Osteoblast (primary cell): Measurements from ENCODE around the gene CAMTA1. TPM values are rescaled to one million over a fixed set of nuclear protein-coding genes. Genes with fewer than 3 reads are reported as not detected.

ENCODE experiments used
- DNase-seq: peaks from one replicate; pipeline ENCODE4 v3.0.0; 2011; ENCODE audit warnings: low spot score, mixed read lengths; ENCODE audit not compliant: insufficient read length; ENCODE audit errors: missing footprints
- H2AFZ ChIP-seq: 2 replicates; pipeline ENCODE4 v1.6.0; 2011; ENCODE audit warnings: mild to moderate bottlenecking, low read length
- H3K27ac ChIP-seq: 2 replicates; pipeline ENCODE4 v1.5.1; 2011; ENCODE audit warnings: mild to moderate bottlenecking, low read depth, low read length, moderate library complexity
- H3K27me3 ChIP-seq: 2 replicates; pipeline ENCODE4 v1.6.0; 2012; ENCODE audit warnings: mild to moderate bottlenecking, control low read depth, inconsistent platforms, low read length, moderate library complexity; ENCODE audit not compliant: insufficient read depth
- H3K36me3 ChIP-seq: 2 replicates; pipeline ENCODE4 v1.5.1; 2011; ENCODE audit warnings: mild to moderate bottlenecking, low read length, control low read depth, moderate library complexity; ENCODE audit not compliant: insufficient read depth
- H3K4me1 ChIP-seq: 2 replicates; pipeline ENCODE4 v1.5.1; 2011; ENCODE audit warnings: mild to moderate bottlenecking, low read length, control low read depth, moderate library complexity; ENCODE audit not compliant: insufficient read depth
- H3K4me2 ChIP-seq: 2 replicates; pipeline ENCODE4 v1.6.0; 2011; ENCODE audit warnings: mild to moderate bottlenecking, low read length; ENCODE audit not compliant: insufficient read depth
- H3K4me3 ChIP-seq: fragments of 200-600 bp; sonication (generic); 3 replicates; pipeline ENCODE4 v1.5.1; 2012; ENCODE audit warnings: mild to moderate bottlenecking, low read length, inconsistent platforms; ENCODE audit not compliant: insufficient read depth
- H3K79me2 ChIP-seq: 2 replicates; pipeline ENCODE4 v1.6.0; 2012; ENCODE audit warnings: mild to moderate bottlenecking, low read length, control low read depth, inconsistent platforms; ENCODE audit not compliant: insufficient read depth
- H3K9me3 ChIP-seq: 2 replicates; pipeline ENCODE4 v1.5.1; 2011; ENCODE audit warnings: low read depth, low read length, control low read depth
- H4K20me1 ChIP-seq: 2 replicates; pipeline ENCODE4 v1.6.0; 2012; ENCODE audit warnings: mild to moderate bottlenecking, low read length, control low read depth; ENCODE audit not compliant: insufficient read depth
- total RNA-seq: library from RNA; depleted of rRNA; stranded (reverse); fragments of >200 nt; gene quantifications from 2 replicates; pipeline ENCODE4 v1.2.3, GENCODE V29; 2012
- TF ChIP-seq, protein P1 (sequence below): IDR thresholded peaks from 2 replicates; pipeline ENCODE4 v1.5.1; 2011; ENCODE audit warnings: mild to moderate bottlenecking, low read depth, low read length, moderate library complexity; ENCODE audit errors: extremely low read depth

The CAMTA1 gene
- total RNA-seq, 1 donor = 47.4 TPM

DNA sequence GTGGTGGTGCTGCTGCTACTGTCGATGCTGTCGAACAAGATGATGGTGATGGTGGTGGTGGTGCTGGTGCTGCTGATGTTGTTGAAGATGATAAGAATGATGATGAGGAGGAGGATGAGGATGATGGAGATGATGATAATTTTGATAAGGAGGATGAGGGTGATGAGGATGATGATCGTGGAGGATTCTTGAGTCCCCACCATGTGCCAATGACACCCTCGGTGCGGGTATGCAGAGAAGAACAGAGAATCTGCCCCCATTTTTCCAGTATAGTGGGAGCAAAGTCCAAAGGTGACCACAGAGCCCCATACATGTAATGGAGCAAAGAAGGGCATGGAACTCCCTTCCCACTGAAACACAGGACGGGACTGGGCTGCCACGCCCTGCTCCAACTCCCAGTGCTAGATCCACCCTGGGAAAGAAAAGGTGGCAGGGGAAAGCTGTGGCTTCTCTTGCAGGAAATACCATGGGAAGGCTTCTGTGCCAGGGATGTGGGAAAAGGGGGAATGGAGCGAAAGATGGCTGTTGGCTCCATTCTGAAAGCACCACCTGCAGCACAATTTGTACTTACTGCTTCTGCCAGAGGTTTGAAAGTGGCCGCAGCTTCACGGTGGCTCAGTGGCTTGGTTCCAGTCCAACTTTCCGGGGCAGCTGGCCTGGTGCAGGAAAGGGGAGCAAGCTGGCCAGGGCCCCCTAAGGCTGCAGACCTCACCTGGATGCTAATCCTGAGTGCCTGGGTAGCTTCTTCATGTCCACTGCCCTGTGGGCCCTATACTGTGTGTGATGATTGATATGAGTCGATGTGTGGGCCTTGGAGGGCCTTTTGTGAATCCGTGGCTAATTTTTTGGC is 598.6 kb downstream of the CAMTA1 start:
- H3K27me3 ChIP-seq = no peaks in the 10 kb centered on the region
- H4K20me1 ChIP-seq = no peaks in the 10 kb centered on the region
- TF ChIP-seq, protein P1, sequence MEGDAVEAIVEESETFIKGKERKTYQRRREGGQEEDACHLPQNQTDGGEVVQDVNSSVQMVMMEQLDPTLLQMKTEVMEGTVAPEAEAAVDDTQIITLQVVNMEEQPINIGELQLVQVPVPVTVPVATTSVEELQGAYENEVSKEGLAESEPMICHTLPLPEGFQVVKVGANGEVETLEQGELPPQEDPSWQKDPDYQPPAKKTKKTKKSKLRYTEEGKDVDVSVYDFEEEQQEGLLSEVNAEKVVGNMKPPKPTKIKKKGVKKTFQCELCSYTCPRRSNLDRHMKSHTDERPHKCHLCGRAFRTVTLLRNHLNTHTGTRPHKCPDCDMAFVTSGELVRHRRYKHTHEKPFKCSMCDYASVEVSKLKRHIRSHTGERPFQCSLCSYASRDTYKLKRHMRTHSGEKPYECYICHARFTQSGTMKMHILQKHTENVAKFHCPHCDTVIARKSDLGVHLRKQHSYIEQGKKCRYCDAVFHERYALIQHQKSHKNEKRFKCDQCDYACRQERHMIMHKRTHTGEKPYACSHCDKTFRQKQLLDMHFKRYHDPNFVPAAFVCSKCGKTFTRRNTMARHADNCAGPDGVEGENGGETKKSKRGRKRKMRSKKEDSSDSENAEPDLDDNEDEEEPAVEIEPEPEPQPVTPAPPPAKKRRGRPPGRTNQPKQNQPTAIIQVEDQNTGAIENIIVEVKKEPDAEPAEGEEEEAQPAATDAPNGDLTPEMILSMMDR = no peak
- H3K36me3 ChIP-seq = no peaks in the 10 kb centered on the region
- no peak overlapping the region for H3K4me3 ChIP-seq
- H3K9me3 ChIP-seq = no peaks in the 10 kb centered on the region
- no peak overlapping the region for H3K4me2 ChIP-seq
- H3K79me2 ChIP-seq = no peaks in the 10 kb centered on the region
- no peak overlapping the region for H2AFZ ChIP-seq
- no peak for DNase-seq
- H3K27ac ChIP-seq = no peak overlapping the region
- H3K4me1 ChIP-seq = peaks cover 14% of the 10 kb centered on the region

DNA sequence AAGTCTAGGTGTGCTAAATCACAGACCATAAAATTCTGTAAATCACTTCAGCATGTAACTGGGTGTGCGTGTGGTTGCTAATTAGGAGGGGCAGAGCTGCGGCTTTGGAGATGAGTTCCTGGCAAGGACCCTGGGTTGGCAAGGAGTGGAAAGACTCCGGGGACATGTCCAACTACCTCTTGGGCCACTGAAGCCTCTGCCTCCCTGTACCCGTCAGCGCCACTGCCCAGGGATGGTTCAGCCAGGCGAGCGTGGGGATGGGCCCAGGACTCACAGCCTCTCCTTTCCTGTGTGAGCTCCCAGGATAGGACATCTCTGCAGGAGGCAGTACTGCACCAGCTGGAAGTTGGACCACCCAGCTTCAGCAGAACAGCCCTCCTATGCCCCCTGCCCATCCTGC is 599.4 kb downstream of the CAMTA1 start:
- Histone ChIP-seq H3K79me2 (no peaks in the 10 kb centered on the region), H3K36me3 (no peaks in the 10 kb centered on the region), H3K27me3 (no peaks in the 10 kb centered on the region), H3K4me2 (no peak overlapping the region), H3K4me3 (no peak overlapping the region), H3K27ac (no peak overlapping the region), H3K4me1 (peaks cover 16% of the 10 kb centered on the region), H3K9me3 (no peaks in the 10 kb centered on the region), H2AFZ (no peak overlapping the region), H4K20me1 (no peaks in the 10 kb centered on the region)
- TF ChIP-seq, protein P1 = no peak
- DNase-seq = no peak

DNA sequence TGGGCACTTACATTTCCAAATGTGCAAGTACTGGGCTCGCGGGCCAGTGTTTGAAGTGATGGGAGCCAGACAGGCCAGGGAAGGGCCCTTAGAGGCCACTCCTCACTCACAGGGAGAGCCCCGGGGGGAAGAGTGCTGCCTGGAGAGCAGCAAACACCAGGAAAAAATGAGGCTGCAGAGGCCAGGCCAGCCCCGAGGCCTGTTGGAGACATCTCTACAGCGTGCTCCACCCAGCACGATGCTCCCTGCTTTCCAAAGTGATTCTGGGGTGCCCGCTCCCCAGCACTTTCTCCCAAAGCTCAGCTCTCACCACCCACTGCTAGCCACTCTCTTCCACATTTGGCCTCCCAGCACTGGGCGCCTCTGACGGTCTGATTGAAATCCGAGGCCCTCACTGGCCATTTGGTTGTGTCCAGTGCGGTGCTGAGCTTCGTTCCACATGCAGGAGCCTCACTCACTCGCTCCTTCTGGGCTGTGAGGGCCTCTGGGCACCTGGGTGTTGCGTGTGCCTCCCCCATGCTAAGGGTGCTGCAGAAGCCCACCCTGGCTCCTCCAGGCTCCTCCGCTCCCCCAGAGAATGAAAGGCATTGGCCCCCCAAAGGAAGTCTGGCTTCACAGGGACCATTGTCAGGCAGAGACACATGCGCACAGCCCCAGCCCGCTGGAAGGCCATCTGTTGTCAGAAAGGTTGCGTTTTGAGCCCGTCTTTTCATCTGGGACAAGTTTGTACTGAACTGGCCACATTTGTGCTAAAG is 600.4 kb downstream of the CAMTA1 start:
- H3K27ac ChIP-seq = no peak overlapping the region
- TF ChIP-seq, protein P1 = no peak

More for the DNA sequence above, 600.4 kb downstream of the CAMTA1 start:
- no peak overlapping the region for H3K4me2 ChIP-seq
- peaks cover 20% of the 10 kb centered on the region for H3K4me1 ChIP-seq
- H3K27me3 ChIP-seq = no peaks in the 10 kb centered on the region
- H4K20me1 ChIP-seq = no peaks in the 10 kb centered on the region
- H3K9me3 ChIP-seq = no peaks in the 10 kb centered on the region
- no peak overlapping the region for H2AFZ ChIP-seq
- DNase-seq = no peak
- no peaks in the 10 kb centered on the region for H3K79me2 ChIP-seq
- H3K4me3 ChIP-seq = no peak overlapping the region
- no peaks in the 10 kb centered on the region for H3K36me3 ChIP-seq
